IMR-90 (cell line): ENCODE data around the gene C5orf63. TPM values are rescaled to one million over a fixed set of nuclear protein-coding genes. Genes with fewer than 3 reads are reported as not detected.

ENCODE experiments used
- ATAC-seq: fragments of 200-7000 bp; cut with Tn5 transposase; 2 replicates; pipeline ENCODE4 v1.9.1; 2020; ENCODE audit warnings: low read depth, mild to moderate bottlenecking, moderate library complexity
- BruUV-seq: library from RNA; stranded (reverse); fragments of 400-500 nt; replicated peaks from 2 replicates; lab custom pipeline; 2021; lab: Mats Ljungman, UMichigan
- CTCF ChIA-PET: fragments of 300-600 bp; formaldehyde crosslinking; extraction: SDS; loops from one replicate; lab custom pipeline; 2021; ENCODE audit warnings: antibody characterized with exemption; lab: Yijun Ruan, JAX
- POLR2A ChIA-PET: fragments of 300-600 bp; sonication (Branson Sonifier 250); formaldehyde crosslinking; loops from one replicate; lab custom pipeline; 2022; ENCODE audit warnings: antibody characterized with exemption; ENCODE audit not compliant: unreplicated experiment; lab: Charles Lee
- DNase-seq: peaks from one replicate; pipeline ENCODE4 v3.0.0; 2013
- H2AFZ ChIP-seq: replicated peaks from 2 replicates; pipeline ENCODE3; 2013; ENCODE audit warnings: low read length, mild to moderate bottlenecking; ENCODE audit not compliant: poor library complexity
- H2AK5ac ChIP-seq: 2 replicates; pipeline ENCODE4 v1.6.1; 2013; ENCODE audit warnings: low read depth, low read length, inconsistent platforms
- H2AK9ac ChIP-seq: replicated peaks from 2 replicates; pipeline ENCODE3; 2013; ENCODE audit warnings: mild to moderate bottlenecking, low read depth, low read length, moderate library complexity; ENCODE audit not compliant: poor library complexity
- H2BK120ac ChIP-seq: 2 replicates; pipeline ENCODE4 v1.6.1; 2013; ENCODE audit warnings: low read depth, low read length, inconsistent platforms
- H2BK15ac ChIP-seq: 3 replicates; pipeline ENCODE4 v1.6.1; 2013; ENCODE audit warnings: low read depth, low read length, inconsistent platforms
- H2BK20ac ChIP-seq: 2 replicates; pipeline ENCODE4 v1.6.1; 2013; ENCODE audit warnings: low read depth, mild to moderate bottlenecking, inconsistent platforms, low read length, moderate library complexity
- H2BK5ac ChIP-seq: 2 replicates; pipeline ENCODE4 v1.6.1; 2013; ENCODE audit warnings: mild to moderate bottlenecking, low read depth, low read length, inconsistent platforms; ENCODE audit not compliant: poor library complexity, severe bottlenecking
- H3K14ac ChIP-seq: replicated peaks from 2 replicates; pipeline ENCODE4 v1.6.1; 2013; ENCODE audit warnings: low read depth, low read length, inconsistent platforms
- H3K18ac ChIP-seq: 2 replicates; pipeline ENCODE4 v1.6.1; 2013; ENCODE audit warnings: low read depth, low read length, control low read depth
- H3K23ac ChIP-seq: 2 replicates; pipeline ENCODE4 v1.6.1; 2013; ENCODE audit warnings: low read depth, low read length, inconsistent platforms
- H3K27ac ChIP-seq: 2 replicates; pipeline ENCODE4 v1.5.1; 2013; ENCODE audit warnings: mild to moderate bottlenecking, control low read depth, low read length; ENCODE audit not compliant: insufficient read depth
- H3K27me3 ChIP-seq: 2 replicates; pipeline ENCODE4 v1.6.1; 2013; ENCODE audit warnings: low read length; ENCODE audit not compliant: control insufficient read depth, insufficient read depth
- H3K36me3 ChIP-seq: 2 replicates; pipeline ENCODE4 v1.6.1; 2013; ENCODE audit warnings: low read length, mixed read lengths; ENCODE audit not compliant: control insufficient read depth, insufficient read depth
- H3K4ac ChIP-seq: 2 replicates; pipeline ENCODE4 v1.6.1; 2013; ENCODE audit warnings: low read depth, low read length, inconsistent platforms
- H3K4me1 ChIP-seq: 2 replicates; pipeline ENCODE4 v1.6.1; 2013; ENCODE audit warnings: low read length, mixed read lengths; ENCODE audit not compliant: control insufficient read depth, insufficient read depth
- H3K4me2 ChIP-seq: 2 replicates; pipeline ENCODE4 v1.6.1; 2013; ENCODE audit warnings: low read depth, mild to moderate bottlenecking, control low read depth, low read length, moderate library complexity
- H3K4me3 ChIP-seq: 2 replicates; pipeline ENCODE4 v1.5.1; 2013; ENCODE audit warnings: low read depth, mild to moderate bottlenecking, control low read depth, low read length, moderate library complexity; ENCODE audit not compliant: insufficient read depth
- H3K56ac ChIP-seq: 2 replicates; pipeline ENCODE4 v1.6.1; 2013; ENCODE audit warnings: low read length, inconsistent platforms; ENCODE audit not compliant: insufficient read depth; ENCODE audit errors: extremely low read depth
- H3K79me1 ChIP-seq, 2 experiments: 2 replicates each; pipeline ENCODE4 v1.6.1; 2013; ENCODE audit warnings: low read length in 2 of 2, inconsistent platforms in 1 of 2, low read depth in 1 of 2
- H3K9ac ChIP-seq: 2 replicates; pipeline ENCODE4 v1.6.1; 2013; ENCODE audit warnings: low read depth, low read length, control low read depth
- H3K9me1 ChIP-seq: 2 replicates; pipeline ENCODE4 v1.6.1; 2013; ENCODE audit warnings: low read length, inconsistent platforms; ENCODE audit not compliant: insufficient read depth
- H3K9me3 ChIP-seq: 2 replicates; pipeline ENCODE4 v1.6.1; 2013; ENCODE audit warnings: low read length; ENCODE audit not compliant: control insufficient read depth, insufficient read depth
- H4K20me1 ChIP-seq: 2 replicates; pipeline ENCODE4 v1.6.1; 2013; ENCODE audit warnings: low read length, inconsistent platforms; ENCODE audit not compliant: insufficient read depth
- H4K5ac ChIP-seq: 2 replicates; pipeline ENCODE4 v1.6.1; 2013; ENCODE audit warnings: mild to moderate bottlenecking, low read depth, low read length, control low read depth
- H4K8ac ChIP-seq, 2 experiments: 2 replicates each; pipeline ENCODE4 v1.6.1; 2013; ENCODE audit warnings: low read depth in 2 of 2, low read length in 2 of 2, control low read depth in 1 of 2, inconsistent platforms in 1 of 2
- H4K91ac ChIP-seq: 2 replicates; pipeline ENCODE4 v1.6.1; 2013; ENCODE audit warnings: low read depth, low read length, inconsistent platforms; ENCODE audit not compliant: insufficient read depth
- CEBPB ChIP-seq: IDR thresholded peaks from 2 replicates; pipeline ENCODE4 v1.6.1; 2012; ENCODE audit warnings: low read depth, low read length, improper control_type of control experiment
- CHD1 ChIP-seq: IDR thresholded peaks from 2 replicates; pipeline ENCODE4 v1.6.1; 2012; ENCODE audit warnings: low read depth, low read length, improper control_type of control experiment
- FOS ChIP-seq: fragments of 150-350 bp; IDR thresholded peaks from 2 replicates; pipeline ENCODE4 v1.6.1; 2016; ENCODE audit warnings: low read depth, low read length
- MAFK ChIP-seq: IDR thresholded peaks from 2 replicates; pipeline ENCODE4 v1.6.1; 2012; ENCODE audit warnings: low read depth, low read length, improper control_type of control experiment
- MAZ ChIP-seq: IDR thresholded peaks from 2 replicates; pipeline ENCODE4 v1.6.1; 2012; ENCODE audit warnings: low read depth, mild to moderate bottlenecking, low read length, improper control_type of control experiment, moderate library complexity, borderline replicate concordance
- RAD21 ChIP-seq: IDR thresholded peaks from 2 replicates; pipeline ENCODE4 v1.6.1; 2012; ENCODE audit warnings: low read length, improper control_type of control experiment
- RCOR1 ChIP-seq: IDR thresholded peaks from 2 replicates; pipeline ENCODE4 v1.6.1; 2012; ENCODE audit warnings: mild to moderate bottlenecking, low read length, improper control_type of control experiment; ENCODE audit not compliant: insufficient replicate concordance
- RFX5 ChIP-seq: IDR thresholded peaks from 2 replicates; pipeline ENCODE4 v1.8.0; 2012; ENCODE audit warnings: low read depth, mild to moderate bottlenecking, low read length, moderate library complexity
- SMC3 ChIP-seq: fragments of 150-350 bp; IDR thresholded peaks from 2 replicates; pipeline ENCODE4 v1.6.1; 2016; ENCODE audit warnings: low read depth, mild to moderate bottlenecking, antibody characterized with exemption, low read length, moderate library complexity
- WGBS, 2 experiments: methylation state at CpG; one replicate each; pipeline versions ENCODE4 v1.1.5 to v1.1.7; 2013; ENCODE audit warnings: missing lambda C conversion rate in 2 of 2; ENCODE audit not compliant: insufficient read length in 1 of 2; ENCODE audit errors: extremely low coverage in 2 of 2; 5-methylcytosine and 5-hydroxymethylcytosine counted together
- dilution Hi-C: fragments of 300-500 bp; cut with HindIII; formaldehyde crosslinking; loops from one replicate; pipeline ENCODE4 v1.14.3; 2018; ENCODE audit warnings: low sequenced_read_pairs; ENCODE audit not compliant: unreplicated experiment
- in situ Hi-C: fragments of 300-500 bp; cut with MboI; formaldehyde crosslinking; loops from 3 replicates; pipeline ENCODE4 v1.14.3; 2019; ENCODE audit warnings: low sequenced_read_pairs, inconsistent platforms, mixed read lengths
- intact Hi-C: fragments of 100-400 bp; cut with micrococcal nuclease; formaldehyde crosslinking; loops from 2 replicates; pipeline ENCODE4 v1.10.0; 2022
- polyA plus RNA-seq, 3 experiments: library from polyadenylated mRNA; depleted of rRNA; stranded (reverse); fragments of >200 nt; gene quantifications; 2 replicates each; pipeline ENCODE4 v1.2.3, GENCODE V29; 2012; ENCODE audit warnings: low replicate concordance in 1 of 3
- total RNA-seq: library from RNA; depleted of rRNA; stranded (reverse); fragments of >200 nt; gene quantifications from 2 replicates; pipeline ENCODE4 v1.2.3, GENCODE V29; 2012
- TF ChIP-seq, protein P1 (sequence below): conservative IDR thresholded peaks from 2 replicates; pipeline ENCODE4 v1.5.1; 2012; ENCODE audit warnings: mild to moderate bottlenecking, low read depth, low read length, improper control_type of control experiment

C5orf63 gene
- total and polyA plus RNA-seq, 2 of the 4 experiments (the other 2 are of a cell fraction) = 0.72 to 1.1 TPM

DNA sequence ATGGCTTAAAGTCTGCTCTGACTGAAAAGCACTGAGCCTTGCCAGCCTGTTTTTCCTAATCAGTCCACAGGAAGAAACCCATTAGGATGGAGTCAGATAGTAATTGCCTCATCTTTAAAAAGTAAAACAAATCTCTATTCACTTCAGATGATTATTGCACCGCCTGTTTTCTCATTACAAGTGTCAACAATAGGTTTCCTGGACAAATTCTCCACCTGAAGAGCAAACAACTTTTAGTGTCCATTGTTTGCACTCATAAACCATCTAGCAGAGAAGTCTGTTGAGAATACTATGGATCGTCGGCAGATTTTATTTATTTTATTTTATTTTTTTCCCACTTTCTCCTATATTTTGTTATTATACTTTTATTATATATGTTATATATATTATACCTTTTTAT lies 20.3 kb downstream of the C5orf63 start:
- H3K4me2 ChIP-seq = no peak overlapping the region
- H3K9ac ChIP-seq = no peak overlapping the region
- no peak overlapping the region for H4K5ac ChIP-seq
- no peak overlapping the region for H3K18ac ChIP-seq
- intact Hi-C loops (no loop called here), in situ Hi-C loops (no loop called here), dilution Hi-C loops (no loop called here)
- H4K91ac ChIP-seq = no peak overlapping the region
- no peaks in the 10 kb centered on the region for H3K9me1 ChIP-seq
- H2BK20ac ChIP-seq = no peak overlapping the region
- no peak overlapping the region for H2BK15ac ChIP-seq
- H2AK5ac ChIP-seq = no peak overlapping the region
- TF ChIP-seq CHD1 (no peak), MAFK (no peak), RFX5 (no peak), RCOR1 (no peak), SMC3 (no peak), RAD21 (no peak), FOS (no peak), MAZ (no peak), CEBPB (no peak)
- TF ChIP-seq, protein P1, sequence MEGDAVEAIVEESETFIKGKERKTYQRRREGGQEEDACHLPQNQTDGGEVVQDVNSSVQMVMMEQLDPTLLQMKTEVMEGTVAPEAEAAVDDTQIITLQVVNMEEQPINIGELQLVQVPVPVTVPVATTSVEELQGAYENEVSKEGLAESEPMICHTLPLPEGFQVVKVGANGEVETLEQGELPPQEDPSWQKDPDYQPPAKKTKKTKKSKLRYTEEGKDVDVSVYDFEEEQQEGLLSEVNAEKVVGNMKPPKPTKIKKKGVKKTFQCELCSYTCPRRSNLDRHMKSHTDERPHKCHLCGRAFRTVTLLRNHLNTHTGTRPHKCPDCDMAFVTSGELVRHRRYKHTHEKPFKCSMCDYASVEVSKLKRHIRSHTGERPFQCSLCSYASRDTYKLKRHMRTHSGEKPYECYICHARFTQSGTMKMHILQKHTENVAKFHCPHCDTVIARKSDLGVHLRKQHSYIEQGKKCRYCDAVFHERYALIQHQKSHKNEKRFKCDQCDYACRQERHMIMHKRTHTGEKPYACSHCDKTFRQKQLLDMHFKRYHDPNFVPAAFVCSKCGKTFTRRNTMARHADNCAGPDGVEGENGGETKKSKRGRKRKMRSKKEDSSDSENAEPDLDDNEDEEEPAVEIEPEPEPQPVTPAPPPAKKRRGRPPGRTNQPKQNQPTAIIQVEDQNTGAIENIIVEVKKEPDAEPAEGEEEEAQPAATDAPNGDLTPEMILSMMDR = no peak
- H3K36me3 ChIP-seq = no peaks in the 10 kb centered on the region
- no peaks in the 10 kb centered on the region for H3K4me1 ChIP-seq
- no peak overlapping the region for H3K4ac ChIP-seq
- ATAC-seq (no peak), DNase-seq (no peak)
- ChIA-PET POLR2A (no interaction called here), CTCF (no interaction called here)
- no peak overlapping the region for H2AK9ac ChIP-seq
- no peak overlapping the region for H4K8ac ChIP-seq
- H3K79me1 ChIP-seq = no peaks in the 10 kb centered on the region
- no peak overlapping the region for H3K23ac ChIP-seq
- H3K56ac ChIP-seq = no peak overlapping the region
- H3K27me3 ChIP-seq = no peaks in the 10 kb centered on the region
- H3K27ac ChIP-seq = no peak overlapping the region
- no peak overlapping the region for H2AFZ ChIP-seq
- H3K9me3 ChIP-seq = no peaks in the 10 kb centered on the region
- no peak overlapping the region for H3K4me3 ChIP-seq
- no CpG with 5 or more reads among the region's 3 CpGs for WGBS, 2 experiments
- no peak overlapping the region for H2BK5ac ChIP-seq
- no peak overlapping the region for H3K14ac ChIP-seq
- H4K20me1 ChIP-seq = no peaks in the 10 kb centered on the region
- no TSS peak for BruUV-seq
- H2BK120ac ChIP-seq = no peak overlapping the region
